GM23338 (cell line): ENCODE measurements around the gene NPB. TPM values are rescaled to one million over a fixed set of nuclear protein-coding genes. Genes with fewer than 3 reads are reported as not detected.

Experiments
- ATAC-seq: fragments of 200-7000 bp; cut with Tn5 transposase; 3 replicates; pipeline ENCODE4 v1.9.1; 2020
- DNase-seq: peaks from one replicate; pipeline ENCODE4 v3.0.0-alpha.2; 2015; ENCODE audit warnings: low spot score
- H2AFZ ChIP-seq: fragments of 200-600 bp; sonication (generic); 2 replicates; pipeline ENCODE4 v1.8.0; 2016; ENCODE audit warnings: antibody characterized with exemption, mild to moderate bottlenecking, moderate library complexity
- H3F3A ChIP-seq: fragments of 200-600 bp; sonication (generic); replicated peaks from 2 replicates; pipeline ENCODE4 v1.8.0; 2017; ENCODE audit warnings: antibody characterized with exemption, mixed run types, low read depth
- H3K27ac ChIP-seq: fragments of 200-600 bp; sonication (generic); 2 replicates; pipeline ENCODE4 v1.6.1; 2016; ENCODE audit warnings: low read depth
- H3K27me3 ChIP-seq: fragments of 200-600 bp; sonication (generic); 2 replicates; pipeline ENCODE4 v1.8.0; 2016; ENCODE audit warnings: mild to moderate bottlenecking, mixed run types, moderate library complexity; ENCODE audit not compliant: insufficient read depth
- H3K36me3 ChIP-seq: fragments of 200-600 bp; sonication (generic); 2 replicates; pipeline ENCODE4 v1.8.0; 2016; ENCODE audit warnings: mild to moderate bottlenecking; ENCODE audit not compliant: insufficient read depth
- H3K4me1 ChIP-seq: fragments of 200-600 bp; sonication (generic); 2 replicates; pipeline ENCODE4 v1.8.0; 2016; ENCODE audit warnings: mild to moderate bottlenecking, moderate library complexity; ENCODE audit not compliant: insufficient read depth
- H3K4me2 ChIP-seq: fragments of 200-600 bp; sonication (generic); 2 replicates; pipeline ENCODE4 v1.7.1; 2017; ENCODE audit warnings: mixed run types
- H3K4me3 ChIP-seq: fragments of 200-600 bp; sonication (generic); 2 replicates; pipeline ENCODE4 v1.6.1; 2016; ENCODE audit warnings: mixed run types
- H3K79me2 ChIP-seq: fragments of 200-600 bp; sonication (generic); replicated peaks from 2 replicates; pipeline ENCODE4 v1.8.0; 2017; ENCODE audit warnings: mild to moderate bottlenecking; ENCODE audit not compliant: insufficient read depth
- H3K9me2 ChIP-seq: fragments of 200-600 bp; sonication (generic); 2 replicates; pipeline ENCODE4 v1.8.0; 2017; ENCODE audit not compliant: insufficient read depth
- H4K20me1 ChIP-seq: fragments of 200-600 bp; sonication (generic); replicated peaks from 2 replicates; pipeline ENCODE4 v1.8.0; 2017; ENCODE audit warnings: mild to moderate bottlenecking; ENCODE audit not compliant: insufficient read depth
- H3K27ac Mint-ChIP-seq: 2 replicates; pipeline ENCODE4 v1.8.0; 2020; ENCODE audit warnings: inconsistent platforms, mild to moderate bottlenecking, moderate library complexity, mixed read lengths
- H3K27me3 Mint-ChIP-seq: 3 replicates; pipeline ENCODE4 v1.8.0; 2022; ENCODE audit warnings: low read depth, mild to moderate bottlenecking, moderate library complexity, mixed read lengths, inconsistent platforms; ENCODE audit not compliant: insufficient read depth, poor library complexity
- H3K36me3 Mint-ChIP-seq: 3 replicates; pipeline ENCODE4 v1.8.0; 2021; ENCODE audit warnings: low read depth, mild to moderate bottlenecking, inconsistent platforms, moderate library complexity, mixed read lengths
- H3K4me1 Mint-ChIP-seq: 3 replicates; pipeline ENCODE4 v1.8.0; 2020; ENCODE audit warnings: mild to moderate bottlenecking, inconsistent platforms, mixed read lengths
- H3K4me3 Mint-ChIP-seq: 3 replicates; pipeline ENCODE4 v1.8.0; 2021; ENCODE audit warnings: moderate library complexity, mild to moderate bottlenecking, inconsistent platforms, mixed read lengths
- H3K9me3 Mint-ChIP-seq: 3 replicates; pipeline ENCODE4 v1.8.0; 2020; ENCODE audit warnings: moderate library complexity, mild to moderate bottlenecking, inconsistent platforms, mixed read lengths
- EZH2phosphoT487 ChIP-seq: fragments of 200-600 bp; sonication (generic); IDR thresholded peaks from one replicate; pipeline ENCODE4 v1.8.1; 2018; ENCODE audit warnings: antibody characterized with exemption; ENCODE audit not compliant: unreplicated experiment
- NANOG ChIP-seq: IDR thresholded peaks from 2 replicates; pipeline ENCODE4 v1.6.1; 2016; ENCODE audit warnings: antibody characterized with exemption, borderline replicate concordance
- POLR2AphosphoS5 ChIP-seq: IDR thresholded peaks from 2 replicates; pipeline ENCODE4 v1.6.1; 2016; ENCODE audit warnings: antibody characterized with exemption, low read depth
- polyA plus RNA-seq: library from polyadenylated mRNA; unstranded; fragments of >200 nt; fragmentation: Nextera tagmentation; extraction: Ambion mirVana; gene quantifications from 2 replicates; pipeline ENCODE4 v1.2.1, GENCODE V29; 2016
- total RNA-seq: library from RNA; depleted of rRNA; stranded (reverse); fragments of >200 nt; shearing (Covaris generic); gene quantifications from 2 replicates; pipeline ENCODE4 v1.2.3, GENCODE V29; 2014
- TF ChIP-seq, protein P1 (sequence below): fragments of 250-450 bp; sonication (Bioruptor Pico); IDR thresholded peaks from 2 replicates; pipeline ENCODE4 v1.5.0; 2020; ENCODE audit warnings: mild to moderate bottlenecking, moderate library complexity

The NPB gene
- total and polyA plus RNA-seq, 2 experiments from 2014 or later = 3.6 to 3.8 TPM

DNA sequence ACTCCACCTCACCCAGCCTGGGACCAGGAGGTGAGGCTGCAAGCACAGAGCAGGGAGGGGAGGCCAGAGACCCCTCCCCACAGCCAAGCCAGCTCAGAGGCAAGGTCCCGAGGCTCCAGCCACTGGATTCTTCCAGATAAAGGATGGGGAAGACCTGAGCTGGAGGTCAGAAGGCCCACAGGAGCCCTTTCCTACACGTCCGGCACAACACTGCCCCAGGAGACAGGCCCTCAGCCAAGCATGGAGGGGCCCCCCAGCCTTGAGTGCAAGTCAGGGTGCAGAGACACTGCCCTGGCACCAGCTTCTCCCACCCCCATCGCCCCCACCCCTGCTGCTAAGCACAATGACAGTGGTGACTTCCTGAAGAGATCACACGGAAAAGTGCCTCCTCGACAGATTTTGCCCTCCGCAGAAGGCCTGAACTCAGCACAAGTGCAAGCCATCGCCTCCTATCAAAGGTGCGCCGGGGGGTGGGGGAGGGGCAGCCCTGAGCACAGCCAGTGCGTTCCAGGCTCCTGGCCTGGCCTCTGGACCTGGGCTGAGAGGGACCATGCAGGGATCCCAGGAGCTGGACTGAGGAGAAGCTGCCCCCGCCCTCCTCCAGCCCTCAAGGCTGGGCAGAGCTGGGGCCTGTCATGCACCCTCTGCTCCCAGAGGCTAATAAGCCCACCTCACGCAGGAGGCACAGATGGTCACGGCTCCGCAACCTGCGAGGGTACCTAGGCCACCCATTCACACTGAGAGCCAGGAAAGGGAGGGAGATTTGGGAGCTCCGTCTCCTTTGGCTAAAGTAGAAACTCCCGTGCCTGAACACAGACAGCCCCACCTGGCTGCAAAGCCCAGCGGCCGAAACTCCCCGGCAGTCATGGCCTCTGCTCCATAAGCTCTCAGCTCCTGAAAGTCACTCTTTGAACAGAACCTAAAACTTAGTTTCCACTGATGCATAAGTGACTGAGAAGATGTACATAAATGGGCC lies 22.8 kb downstream of the NPB start (continued):
- TF ChIP-seq, protein P1, sequence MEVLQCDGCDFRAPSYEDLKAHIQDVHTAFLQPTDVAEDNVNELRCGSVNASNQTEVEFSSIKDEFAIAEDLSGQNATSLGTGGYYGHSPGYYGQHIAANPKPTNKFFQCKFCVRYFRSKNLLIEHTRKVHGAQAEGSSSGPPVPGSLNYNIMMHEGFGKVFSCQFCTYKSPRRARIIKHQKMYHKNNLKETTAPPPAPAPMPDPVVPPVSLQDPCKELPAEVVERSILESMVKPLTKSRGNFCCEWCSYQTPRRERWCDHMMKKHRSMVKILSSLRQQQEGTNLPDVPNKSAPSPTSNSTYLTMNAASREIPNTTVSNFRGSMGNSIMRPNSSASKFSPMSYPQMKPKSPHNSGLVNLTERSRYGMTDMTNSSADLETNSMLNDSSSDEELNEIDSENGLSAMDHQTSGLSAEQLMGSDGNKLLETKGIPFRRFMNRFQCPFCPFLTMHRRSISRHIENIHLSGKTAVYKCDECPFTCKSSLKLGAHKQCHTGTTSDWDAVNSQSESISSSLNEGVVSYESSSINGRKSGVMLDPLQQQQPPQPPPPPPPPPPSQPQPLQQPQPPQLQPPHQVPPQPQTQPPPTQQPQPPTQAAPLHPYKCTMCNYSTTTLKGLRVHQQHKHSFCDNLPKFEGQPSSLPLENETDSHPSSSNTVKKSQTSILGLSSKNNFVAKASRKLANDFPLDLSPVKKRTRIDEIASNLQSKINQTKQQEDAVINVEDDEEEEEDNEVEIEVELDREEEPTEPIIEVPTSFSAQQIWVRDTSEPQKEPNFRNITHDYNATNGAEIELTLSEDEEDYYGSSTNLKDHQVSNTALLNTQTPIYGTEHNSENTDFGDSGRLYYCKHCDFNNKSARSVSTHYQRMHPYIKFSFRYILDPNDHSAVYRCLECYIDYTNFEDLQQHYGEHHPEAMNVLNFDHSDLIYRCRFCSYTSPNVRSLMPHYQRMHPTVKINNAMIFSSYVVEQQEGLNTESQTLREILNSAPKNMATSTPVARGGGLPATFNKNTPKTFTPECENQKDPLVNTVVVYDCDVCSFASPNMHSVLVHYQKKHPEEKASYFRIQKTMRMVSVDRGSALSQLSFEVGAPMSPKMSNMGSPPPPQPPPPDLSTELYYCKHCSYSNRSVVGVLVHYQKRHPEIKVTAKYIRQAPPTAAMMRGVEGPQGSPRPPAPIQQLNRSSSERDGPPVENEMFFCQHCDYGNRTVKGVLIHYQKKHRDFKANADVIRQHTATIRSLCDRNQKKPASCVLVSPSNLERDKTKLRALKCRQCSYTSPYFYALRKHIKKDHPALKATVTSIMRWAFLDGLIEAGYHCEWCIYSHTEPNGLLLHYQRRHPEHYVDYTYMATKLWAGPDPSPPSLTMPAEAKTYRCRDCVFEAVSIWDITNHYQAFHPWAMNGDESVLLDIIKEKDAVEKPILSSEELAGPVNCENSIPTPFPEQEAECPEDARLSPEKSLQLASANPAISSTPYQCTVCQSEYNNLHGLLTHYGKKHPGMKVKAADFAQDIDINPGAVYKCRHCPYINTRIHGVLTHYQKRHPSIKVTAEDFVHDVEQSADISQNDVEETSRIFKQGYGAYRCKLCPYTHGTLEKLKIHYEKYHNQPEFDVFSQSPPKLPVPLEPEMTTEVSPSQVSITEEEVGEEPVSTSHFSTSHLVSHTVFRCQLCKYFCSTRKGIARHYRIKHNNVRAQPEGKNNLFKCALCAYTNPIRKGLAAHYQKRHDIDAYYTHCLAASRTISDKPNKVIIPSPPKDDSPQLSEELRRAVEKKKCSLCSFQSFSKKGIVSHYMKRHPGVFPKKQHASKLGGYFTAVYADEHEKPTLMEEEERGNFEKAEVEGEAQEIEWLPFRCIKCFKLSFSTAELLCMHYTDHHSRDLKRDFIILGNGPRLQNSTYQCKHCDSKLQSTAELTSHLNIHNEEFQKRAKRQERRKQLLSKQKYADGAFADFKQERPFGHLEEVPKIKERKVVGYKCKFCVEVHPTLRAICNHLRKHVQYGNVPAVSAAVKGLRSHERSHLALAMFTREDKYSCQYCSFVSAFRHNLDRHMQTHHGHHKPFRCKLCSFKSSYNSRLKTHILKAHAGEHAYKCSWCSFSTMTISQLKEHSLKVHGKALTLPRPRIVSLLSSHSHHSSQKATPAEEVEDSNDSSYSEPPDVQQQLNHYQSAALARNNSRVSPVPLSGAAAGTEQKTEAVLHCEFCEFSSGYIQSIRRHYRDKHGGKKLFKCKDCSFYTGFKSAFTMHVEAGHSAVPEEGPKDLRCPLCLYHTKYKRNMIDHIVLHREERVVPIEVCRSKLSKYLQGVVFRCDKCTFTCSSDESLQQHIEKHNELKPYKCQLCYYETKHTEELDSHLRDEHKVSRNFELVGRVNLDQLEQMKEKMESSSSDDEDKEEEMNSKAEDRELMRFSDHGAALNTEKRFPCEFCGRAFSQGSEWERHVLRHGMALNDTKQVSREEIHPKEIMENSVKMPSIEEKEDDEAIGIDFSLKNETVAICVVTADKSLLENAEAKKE = no peak
- TF ChIP-seq NANOG = no peak
- no peak for TF ChIP-seq POLR2AphosphoS5

DNA sequence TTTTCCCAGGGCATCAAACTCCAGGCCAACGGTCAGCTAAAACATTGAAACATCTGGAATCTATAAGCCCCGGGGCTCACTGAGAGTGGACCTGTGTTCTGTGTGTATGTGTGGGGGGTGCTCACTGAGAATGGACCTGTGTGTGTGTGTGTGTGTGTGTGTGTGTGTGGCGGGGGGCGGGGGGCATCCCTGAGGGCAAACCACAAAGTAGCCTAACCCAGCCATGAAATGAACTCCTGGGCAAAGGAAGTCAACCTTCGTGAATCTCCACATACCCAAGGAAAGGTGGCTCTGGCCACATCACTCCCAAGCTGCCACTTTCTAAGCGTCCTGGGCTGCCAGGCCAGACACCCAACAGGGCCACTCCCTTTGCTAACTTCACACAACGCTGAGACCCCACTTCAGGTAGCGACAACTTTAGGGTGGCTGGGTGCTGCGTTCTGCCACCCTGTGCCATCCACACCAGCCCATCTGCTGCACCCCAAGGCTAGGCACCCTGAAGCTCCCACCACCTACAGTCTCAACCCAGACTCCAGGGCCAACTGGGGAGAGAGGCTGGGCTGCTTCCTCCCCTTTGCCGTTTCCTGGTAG lies 23.9 kb downstream of the NPB start:
- H4K20me1 ChIP-seq = peaks cover 14% of the 10 kb centered on the region
- Mint-ChIP-seq H3K27me3 (peaks cover 30% of the 10 kb centered on the region), H3K4me1 (peaks cover 41% of the 10 kb centered on the region), H3K27ac (peak overlapping the region; percentile 88), H3K36me3 (peaks cover 17% of the 10 kb centered on the region), H3K9me3 (no peaks in the 10 kb centered on the region), H3K4me3 (peak overlapping the region; percentile 85)
- H3K4me2 ChIP-seq = peak overlapping the region; percentile 96
- H3K4me1 ChIP-seq = peaks cover 26% of the 10 kb centered on the region; the same call in 1 of the 2 replicates
- ATAC-seq = no peak
- DNase-seq = no peak
- no peak overlapping the region for H2AFZ ChIP-seq
- no peaks in the 10 kb centered on the region; the same call in 1 of the 2 replicates for H3K36me3 ChIP-seq
- H3K27me3 ChIP-seq = peaks cover 10% of the 10 kb centered on the region; the same call in 1 of the 2 replicates
- peaks cover 59% of the 10 kb centered on the region for H3K79me2 ChIP-seq
- H3K4me3 ChIP-seq = peak overlapping the region; percentile 85
- peaks cover 21% of the 10 kb centered on the region for H3F3A ChIP-seq
- H3K27ac ChIP-seq = peak overlapping the region; percentile 92; the same call in 1 of the 2 replicates
- no peaks in the 10 kb centered on the region for H3K9me2 ChIP-seq
- TF ChIP-seq EZH2phosphoT487 = no peak
